Activated CD4-positive, alpha-beta T cell treated with anti-CD3 and anti-CD28 coated beads, Interleukin-2, amount 10 ng/mL, durations not matched to agents 24 days and 14 days (primary cell): Measurements from ENCODE around the gene POTEI. TPM values are rescaled to one million over a fixed set of nuclear protein-coding genes. Genes with fewer than 3 reads are reported as not detected.
"Not testable (repeated sequence)": the region's sequence is repeated elsewhere in the genome, so short reads cannot be mapped to it uniquely, and the experiment has no call there.

ENCODE experiments used
- DNase-seq: peaks from one replicate; pipeline ENCODE4 v3.0.0; 2022
- H3K27ac Mint-ChIP-seq: one replicate; pipeline ENCODE4 v1.8.0; 2022; ENCODE audit warnings: mild to moderate bottlenecking, mixed read lengths
- H3K27me3 Mint-ChIP-seq: one replicate; pipeline ENCODE4 v1.8.0; 2022; ENCODE audit warnings: mixed read lengths
- H3K36me3 Mint-ChIP-seq: one replicate; pipeline ENCODE4 v1.8.0; 2022; ENCODE audit warnings: low read depth, mild to moderate bottlenecking, mixed read lengths
- H3K4me1 Mint-ChIP-seq: one replicate; pipeline ENCODE4 v1.8.0; 2021; ENCODE audit warnings: mixed read lengths
- H3K4me3 Mint-ChIP-seq: one replicate; pipeline ENCODE4 v1.8.0; 2022; ENCODE audit warnings: mild to moderate bottlenecking, moderate library complexity, mixed read lengths
- H3K9me3 Mint-ChIP-seq: one replicate; pipeline ENCODE4 v1.8.0; 2021; ENCODE audit warnings: mixed read lengths
- intact Hi-C: fragments of 100-400 bp; cut with micrococcal nuclease; formaldehyde crosslinking; loops from one replicate; pipeline ENCODE4 v1.15.1; 2023
- total RNA-seq: library from RNA; stranded (reverse); gene quantifications from 2 replicates; pipeline ENCODE4 v1.2.3, GENCODE V29; 2022

POTEI gene
- total RNA-seq: not detected in 2 replicates

DNA sequence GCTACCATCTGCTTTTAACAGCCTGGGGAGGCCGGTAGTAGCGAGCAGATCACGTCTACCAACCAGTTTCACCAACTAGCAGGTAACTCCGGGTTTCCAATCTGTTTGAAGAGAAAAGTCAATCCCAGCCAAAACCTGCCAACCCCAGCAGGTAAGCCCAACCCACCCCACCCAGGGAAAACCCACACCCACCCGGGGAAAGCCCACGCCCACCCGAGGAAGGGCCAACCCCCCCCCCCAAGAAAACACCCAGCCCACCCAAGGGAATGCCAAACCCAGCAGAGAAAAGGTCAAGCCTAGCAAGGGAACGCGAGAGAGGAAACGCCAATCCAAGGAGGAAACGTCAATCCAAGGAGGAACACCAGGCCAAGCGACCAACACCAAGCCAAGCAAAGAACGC is at the start of gene POTEI:
Gene POTEI (minus strand): TSS at position 101 of the 400 bp plus-strand sequence. CDS start 93 bp downstream, at position 8.
- H3K4me3 Mint-ChIP-seq, DNase-seq, H3K4me1 Mint-ChIP-seq, H3K9me3 Mint-ChIP-seq, intact Hi-C loops, H3K27me3 Mint-ChIP-seq, H3K36me3 Mint-ChIP-seq, H3K27ac Mint-ChIP-seq: not testable (repeated sequence)

DNA sequence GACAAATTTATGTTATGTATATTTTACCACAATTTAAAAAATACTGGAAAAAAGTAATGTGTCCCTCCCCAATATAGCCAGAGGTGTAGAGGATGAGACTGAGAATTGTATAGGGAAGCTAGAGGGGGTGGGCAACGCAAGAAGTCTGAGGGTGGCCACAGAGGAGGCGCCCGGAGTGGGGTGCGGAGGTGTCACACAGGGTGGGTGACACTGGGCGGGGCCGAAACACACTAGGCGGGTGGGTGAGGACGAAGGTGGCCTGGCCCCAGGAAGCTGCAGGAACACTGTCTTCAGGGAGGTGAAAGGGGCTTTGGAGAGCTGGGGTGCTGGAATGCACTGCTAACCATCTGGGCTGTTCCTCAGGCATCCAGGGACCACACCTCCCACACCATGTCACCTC is 47.3 kb upstream of the POTEI start:
- DNase-seq, H3K9me3 Mint-ChIP-seq, H3K4me1 Mint-ChIP-seq, H3K27me3 Mint-ChIP-seq, H3K36me3 Mint-ChIP-seq, H3K4me3 Mint-ChIP-seq, intact Hi-C loops, H3K27ac Mint-ChIP-seq: not testable (repeated sequence)

DNA sequence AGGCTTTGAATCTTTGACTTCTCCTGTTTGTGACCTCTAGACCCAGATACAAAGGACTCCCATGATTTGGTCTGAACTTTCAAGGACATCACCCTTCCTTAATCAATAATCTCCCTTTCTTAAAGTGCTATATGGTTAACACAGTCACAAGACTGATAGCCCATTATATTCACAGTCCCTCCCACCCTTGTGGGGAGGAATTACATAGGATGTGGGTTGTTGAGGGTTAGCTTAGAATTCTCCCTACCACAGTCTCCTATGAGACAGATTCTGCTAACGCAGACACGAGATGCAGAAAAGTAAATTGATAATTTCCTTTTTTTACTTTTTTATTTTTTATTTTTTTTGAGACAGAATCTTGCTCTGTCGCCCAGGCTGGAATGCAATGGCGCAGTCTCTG is 45.0 kb upstream of the POTEI start:
- H3K4me1 Mint-ChIP-seq, intact Hi-C loops, H3K4me3 Mint-ChIP-seq, H3K36me3 Mint-ChIP-seq, H3K27ac Mint-ChIP-seq, H3K27me3 Mint-ChIP-seq, DNase-seq, H3K9me3 Mint-ChIP-seq: not testable (repeated sequence)

DNA sequence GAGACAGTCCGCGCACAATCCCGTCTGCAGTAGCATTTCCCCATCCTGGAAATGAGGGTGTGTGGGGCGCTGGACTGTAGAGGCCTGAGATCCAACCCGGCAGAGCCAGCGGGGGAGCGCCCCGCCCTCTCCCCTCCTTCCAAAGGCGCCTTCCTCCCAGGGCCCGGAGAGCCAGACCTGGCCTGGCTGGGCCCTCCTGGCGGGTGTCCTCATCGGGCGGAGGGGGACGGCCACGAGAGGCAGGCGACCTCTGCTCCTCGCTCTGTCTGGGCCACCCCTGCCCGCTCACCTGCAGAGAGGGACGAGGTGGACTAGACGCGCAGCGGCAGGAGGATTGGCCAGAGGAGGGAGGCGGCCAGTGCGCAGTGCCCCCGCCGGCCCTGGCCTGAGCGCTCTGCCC is 40.3 kb upstream of the POTEI start:
- H3K9me3 Mint-ChIP-seq, H3K4me3 Mint-ChIP-seq, H3K27ac Mint-ChIP-seq, intact Hi-C loops, DNase-seq, H3K27me3 Mint-ChIP-seq, H3K36me3 Mint-ChIP-seq, H3K4me1 Mint-ChIP-seq: not testable (repeated sequence)

DNA sequence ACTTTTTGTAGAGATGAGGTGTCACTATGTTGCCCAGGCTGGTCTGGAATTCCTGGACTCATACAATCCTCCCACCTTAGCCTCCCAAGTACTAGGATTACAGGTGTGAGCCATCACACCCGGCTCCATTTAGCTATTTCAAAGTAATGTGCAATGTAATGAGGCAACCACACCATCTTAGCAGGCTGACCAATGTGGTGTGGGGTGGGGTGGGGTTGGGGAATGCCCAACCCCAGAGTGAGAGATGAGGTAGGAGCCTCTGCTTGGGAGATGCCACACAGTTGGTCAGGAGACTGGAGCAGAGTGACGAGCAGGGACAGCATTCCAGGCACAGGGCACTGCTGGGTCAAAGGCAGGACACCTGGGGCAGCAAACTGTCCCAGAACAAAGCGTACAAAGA is 39.3 kb upstream of the POTEI start:
- H3K4me1 Mint-ChIP-seq, H3K27ac Mint-ChIP-seq, H3K27me3 Mint-ChIP-seq, H3K36me3 Mint-ChIP-seq, intact Hi-C loops, H3K4me3 Mint-ChIP-seq, H3K9me3 Mint-ChIP-seq, DNase-seq: not testable (repeated sequence)

DNA sequence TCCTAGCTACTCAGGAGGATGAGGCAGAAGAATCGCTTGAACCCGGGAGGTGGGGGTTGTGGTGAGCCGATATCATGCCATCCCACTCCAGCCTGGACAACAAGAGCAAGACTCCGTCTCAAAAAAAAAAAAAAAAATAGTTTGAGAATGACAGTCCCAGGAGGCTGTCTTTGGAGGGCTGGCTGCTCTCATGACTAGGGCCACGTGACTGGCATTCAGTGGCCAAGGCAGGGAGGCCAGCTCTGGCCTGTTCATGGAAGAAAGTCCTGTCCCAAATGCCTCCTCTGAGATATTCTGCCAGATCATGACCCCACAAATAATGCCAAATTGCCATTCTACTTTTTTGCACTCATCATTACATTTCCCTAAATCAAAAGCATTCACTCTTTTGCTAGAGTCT is 35.9 kb upstream of the POTEI start:
- intact Hi-C loops, H3K4me1 Mint-ChIP-seq, H3K9me3 Mint-ChIP-seq, H3K27me3 Mint-ChIP-seq, DNase-seq, H3K4me3 Mint-ChIP-seq, H3K27ac Mint-ChIP-seq, H3K36me3 Mint-ChIP-seq: not testable (repeated sequence)

DNA sequence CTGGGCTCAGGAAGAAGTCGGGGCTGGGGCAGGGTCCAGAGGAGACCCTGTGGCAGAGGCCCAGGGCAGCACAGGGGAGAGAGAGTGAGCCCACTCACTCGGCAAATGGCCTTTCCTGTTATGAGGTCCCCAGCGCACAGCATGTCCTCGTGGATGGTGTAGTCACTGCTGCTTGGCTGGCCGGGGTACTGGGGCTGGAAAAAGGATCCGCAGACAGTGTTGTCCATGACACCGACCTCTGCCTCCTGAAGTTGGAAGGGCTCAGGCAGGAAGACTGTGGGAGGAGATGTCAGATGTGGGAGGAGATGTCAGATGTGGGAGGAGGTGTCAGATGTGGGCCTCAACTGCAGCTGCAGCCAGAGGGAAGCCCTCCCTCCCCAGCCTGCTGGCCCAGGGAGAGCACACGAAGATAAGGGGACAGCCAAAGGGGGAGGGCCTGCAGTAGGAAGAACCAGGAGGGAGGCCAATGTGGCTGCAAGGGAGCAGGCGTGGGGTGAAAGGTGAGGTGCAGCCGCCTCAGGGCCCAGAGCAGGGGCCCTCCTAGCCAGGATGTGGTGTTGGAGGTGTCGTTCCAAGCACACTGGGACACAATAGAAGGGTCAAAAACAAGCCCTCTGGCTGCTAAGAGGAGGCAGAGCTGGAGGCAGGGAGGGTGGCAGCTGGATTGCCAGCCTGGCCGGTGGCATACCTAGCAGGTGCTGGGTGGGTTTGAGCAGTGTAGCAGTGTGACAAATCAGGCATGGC is 34.8 kb upstream of the POTEI start:
- H3K36me3 Mint-ChIP-seq, H3K9me3 Mint-ChIP-seq, H3K27me3 Mint-ChIP-seq: not testable (repeated sequence)

DNA sequence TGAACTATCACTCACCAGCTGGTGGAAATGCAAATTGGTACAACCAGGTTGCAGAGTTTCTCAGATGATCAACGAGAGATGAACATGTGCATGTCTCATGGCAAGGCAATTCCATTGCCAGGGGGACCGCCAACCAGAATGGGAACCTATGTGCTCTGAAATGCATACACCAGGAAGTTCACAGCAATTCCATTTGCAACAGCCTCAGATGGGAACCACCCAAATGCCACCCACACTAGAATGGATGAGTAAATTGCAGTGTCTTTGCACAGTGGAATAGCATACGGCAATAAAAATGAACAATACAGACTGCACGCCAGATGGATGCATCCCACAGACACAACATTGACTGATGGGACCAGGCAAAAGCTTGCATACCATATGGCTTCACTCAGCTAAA is 33.7 kb upstream of the POTEI start:
- DNase-seq, H3K4me1 Mint-ChIP-seq, H3K27ac Mint-ChIP-seq, H3K36me3 Mint-ChIP-seq, H3K27me3 Mint-ChIP-seq, H3K9me3 Mint-ChIP-seq, intact Hi-C loops, H3K4me3 Mint-ChIP-seq: not testable (repeated sequence)

More for the DNA sequence above, 34.8 kb upstream of the POTEI start:
- H3K4me1 Mint-ChIP-seq, H3K4me3 Mint-ChIP-seq, DNase-seq, intact Hi-C loops, H3K27ac Mint-ChIP-seq: not testable (repeated sequence)

DNA sequence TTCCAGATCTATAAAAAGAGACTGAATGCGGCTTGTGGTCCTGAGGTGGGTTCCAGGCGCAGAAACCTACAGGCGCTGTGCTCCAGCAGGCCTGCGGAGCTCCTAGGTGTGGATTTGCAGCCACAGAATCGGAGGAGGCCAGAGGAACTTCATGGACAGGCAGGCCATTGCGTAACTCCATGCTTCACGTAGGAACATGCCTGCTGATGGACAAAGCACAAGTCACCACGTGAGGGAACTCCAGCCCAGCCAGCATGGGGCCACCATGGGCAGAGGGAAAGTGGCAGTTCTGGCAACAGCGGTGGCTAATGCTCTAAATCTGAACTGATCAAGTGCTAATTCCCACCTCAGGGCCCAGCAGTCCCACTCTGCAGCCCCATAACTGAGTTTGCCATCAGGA is 29.1 kb upstream of the POTEI start:
- H3K27me3 Mint-ChIP-seq, H3K4me3 Mint-ChIP-seq, H3K36me3 Mint-ChIP-seq, intact Hi-C loops, H3K4me1 Mint-ChIP-seq, H3K27ac Mint-ChIP-seq, H3K9me3 Mint-ChIP-seq, DNase-seq: not testable (repeated sequence)

DNA sequence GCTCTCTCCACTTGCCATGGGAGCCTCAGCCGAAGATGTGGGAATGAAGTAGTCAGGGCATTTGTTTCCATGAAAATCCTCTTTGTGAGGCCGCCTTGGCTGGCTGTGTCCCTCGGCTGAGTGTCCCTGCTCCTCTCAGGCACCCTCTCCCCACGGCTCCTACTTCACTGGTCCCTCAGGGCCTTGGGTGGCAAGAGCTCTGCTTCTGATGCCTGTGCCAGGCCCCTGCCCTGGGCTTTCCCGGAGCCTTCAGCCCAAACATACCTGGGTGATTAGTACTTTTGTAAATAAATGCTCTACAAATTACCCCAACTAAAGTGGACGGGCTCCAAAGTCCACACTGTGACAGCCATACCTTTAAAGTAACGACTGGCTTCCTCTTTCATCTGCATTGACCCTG is 27.5 kb upstream of the POTEI start:
- H3K4me3 Mint-ChIP-seq: not testable (repeated sequence)

DNA sequence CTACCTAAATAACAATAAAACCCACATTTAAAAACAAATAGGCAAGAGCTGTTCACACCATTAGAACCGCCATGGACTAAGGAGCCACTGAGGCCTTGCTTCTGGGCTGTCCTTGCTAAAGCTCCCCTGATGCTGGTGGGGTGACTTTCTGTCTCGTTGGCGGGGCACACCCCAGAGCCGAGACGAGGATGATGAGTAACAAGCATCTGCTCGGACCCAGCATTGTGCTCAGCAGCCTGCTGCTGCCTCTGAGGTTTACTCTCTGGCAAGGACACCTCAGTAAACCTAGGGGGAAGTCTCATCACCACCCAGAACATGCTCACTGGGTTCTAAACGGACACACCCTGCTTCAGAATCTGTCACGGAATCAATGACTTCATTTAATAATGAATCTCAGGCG is 22.5 kb upstream of the POTEI start:
- H3K4me1 Mint-ChIP-seq, H3K9me3 Mint-ChIP-seq, DNase-seq, H3K27me3 Mint-ChIP-seq, intact Hi-C loops, H3K36me3 Mint-ChIP-seq, H3K27ac Mint-ChIP-seq, H3K4me3 Mint-ChIP-seq: not testable (repeated sequence)

More for the DNA sequence above, 27.5 kb upstream of the POTEI start:
- H3K9me3 Mint-ChIP-seq, DNase-seq, intact Hi-C loops, H3K27ac Mint-ChIP-seq, H3K4me1 Mint-ChIP-seq, H3K27me3 Mint-ChIP-seq, H3K36me3 Mint-ChIP-seq: not testable (repeated sequence)

DNA sequence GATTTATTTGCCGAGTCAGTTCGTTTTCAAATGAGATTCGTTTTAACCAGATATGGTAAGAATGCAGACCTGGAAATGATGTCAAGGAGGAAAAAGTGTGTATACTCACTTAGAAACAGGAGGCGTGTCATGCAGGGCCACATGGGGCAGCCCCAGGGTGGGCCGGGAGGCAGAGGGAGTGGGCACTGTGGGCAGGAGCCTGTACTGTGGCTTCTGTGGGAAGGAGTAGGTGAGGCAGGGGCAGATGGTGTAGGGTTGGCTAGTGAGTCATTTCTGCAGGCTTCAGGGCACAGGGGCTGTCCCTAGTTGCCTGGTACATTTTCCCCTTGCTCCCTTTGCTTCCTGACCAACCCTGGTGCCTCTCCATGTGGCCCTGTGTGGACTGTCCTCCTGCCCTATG is 22.1 kb upstream of the POTEI start:
- intact Hi-C loops, H3K9me3 Mint-ChIP-seq, H3K4me3 Mint-ChIP-seq, H3K27me3 Mint-ChIP-seq, H3K27ac Mint-ChIP-seq, H3K4me1 Mint-ChIP-seq, DNase-seq, H3K36me3 Mint-ChIP-seq: not testable (repeated sequence)

DNA sequence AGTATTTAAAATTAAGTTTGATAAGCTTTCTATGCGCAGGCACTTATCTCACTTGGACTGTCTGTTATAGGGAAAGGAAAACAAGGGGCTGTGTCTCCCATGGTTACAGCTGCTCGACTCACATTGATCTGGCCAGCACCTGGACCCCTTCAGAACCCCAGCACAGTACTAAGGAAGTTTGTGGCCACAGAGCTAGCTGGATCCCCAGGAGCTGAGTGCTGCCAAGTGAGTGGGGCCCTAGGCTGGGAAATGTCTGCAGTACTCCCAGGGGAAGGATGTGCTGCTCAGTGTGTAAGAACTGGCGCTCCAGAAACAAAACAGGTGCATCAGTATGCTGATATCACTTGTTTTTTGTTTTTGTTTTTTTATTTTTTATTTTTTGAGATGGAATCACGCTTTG is 21.1 kb upstream of the POTEI start:
- H3K36me3 Mint-ChIP-seq, H3K27ac Mint-ChIP-seq, intact Hi-C loops, DNase-seq, H3K4me1 Mint-ChIP-seq, H3K27me3 Mint-ChIP-seq, H3K9me3 Mint-ChIP-seq, H3K4me3 Mint-ChIP-seq: not testable (repeated sequence)

DNA sequence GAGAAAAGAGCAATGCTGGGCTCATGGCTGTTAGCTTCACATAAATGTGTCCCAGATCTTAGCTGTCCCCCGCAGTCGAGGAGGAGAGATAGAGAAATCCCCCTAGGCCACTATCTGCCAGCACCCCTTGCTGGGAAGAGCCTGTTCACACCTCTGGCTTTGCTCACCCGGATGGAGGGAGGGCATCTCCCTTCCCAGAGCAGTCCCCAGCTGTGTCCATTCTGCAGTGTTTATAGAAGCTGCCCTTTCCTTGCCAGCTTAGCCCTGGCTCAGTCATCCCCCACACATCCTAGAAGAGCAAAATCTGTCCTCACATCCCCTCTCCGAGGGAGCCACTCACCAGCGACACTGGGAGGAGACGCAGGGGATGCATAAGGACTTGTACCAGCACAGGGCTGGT is 20.4 kb upstream of the POTEI start:
- H3K9me3 Mint-ChIP-seq, H3K4me1 Mint-ChIP-seq, H3K27ac Mint-ChIP-seq, H3K27me3 Mint-ChIP-seq, H3K4me3 Mint-ChIP-seq, DNase-seq, H3K36me3 Mint-ChIP-seq, intact Hi-C loops: not testable (repeated sequence)

DNA sequence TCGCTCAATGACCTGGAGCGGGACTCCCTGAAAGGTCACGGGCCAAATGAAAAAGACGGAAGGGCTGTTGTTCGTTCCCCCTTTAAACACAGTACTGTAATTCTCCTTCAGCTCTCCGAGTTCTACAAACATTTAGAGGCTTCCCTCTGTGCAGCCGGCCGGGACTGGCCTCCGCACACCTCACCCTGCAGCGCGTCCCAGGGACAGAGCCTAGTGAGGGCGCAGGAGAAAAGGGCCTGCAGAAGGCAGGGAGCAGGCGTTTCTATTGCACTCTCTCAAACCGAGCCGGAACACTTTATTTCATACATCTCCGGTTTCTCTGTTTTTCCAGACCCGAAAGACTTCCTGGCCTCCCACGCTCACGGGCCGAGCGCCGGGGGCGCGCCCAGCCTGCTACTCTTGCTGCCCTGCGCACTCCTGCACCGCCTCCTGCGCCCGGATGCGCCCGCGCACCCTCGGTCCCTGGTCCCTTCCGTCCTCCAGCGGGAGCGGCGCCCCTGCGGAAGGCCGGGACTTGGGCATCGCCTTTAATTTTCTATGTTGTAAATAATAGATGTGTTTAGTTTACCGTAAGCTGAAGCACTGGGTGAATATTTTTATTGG is 18.3 kb upstream of the POTEI start:
- H3K4me1 Mint-ChIP-seq, H3K36me3 Mint-ChIP-seq, DNase-seq, H3K9me3 Mint-ChIP-seq, H3K27ac Mint-ChIP-seq, H3K27me3 Mint-ChIP-seq, intact Hi-C loops, H3K4me3 Mint-ChIP-seq: not testable (repeated sequence)
